ELF-1 (cell line): ENCODE data around the gene GMCL1.
"Not testable (repeated sequence)": the region's sequence is repeated elsewhere in the genome, so short reads cannot be mapped to it uniquely, and the experiment has no call there.

Experiments
- DNase-seq: peaks from one replicate; pipeline ENCODE4 v3.0.0-alpha.2; 2016; ENCODE audit warnings: low read depth, low spot score

The GMCL1 gene

GRCh38 chr2:69807821-69808540, 21.5 kb upstream of the GMCL1 start:
- DNase-seq = no peak

- DNase-seq = no peak
Measured at GRCh38 chr2:69810550-69810949, 18.9 kb upstream of the GMCL1 start.

- no peak for DNase-seq
Measured at GRCh38 chr2:69811018-69811417, 18.4 kb upstream of the GMCL1 start.

- DNase-seq = no peak
Measured at GRCh38 chr2:69811591-69811990, 17.9 kb upstream of the GMCL1 start.

- DNase-seq = no peak
Measured at GRCh38 chr2:69815717-69816116, 13.7 kb upstream of the GMCL1 start.

GRCh38 chr2:69816923-69817542, 12.4 kb upstream of the GMCL1 start:
- DNase-seq = peak; percentile 79

- no peak for DNase-seq
Measured at GRCh38 chr2:69817729-69818501, 11.5 kb upstream of the GMCL1 start.

GRCh38 chr2:69827796-69828540, 1.5 kb upstream of the GMCL1 start:
- DNase-seq = no peak

GRCh38 chr2:69828938-69829255, 563 bp upstream of the GMCL1 start:
- no peak for DNase-seq

- peak; percentile 57 for DNase-seq
Measured at GRCh38 chr2:69830045-69830905, 815 bp downstream of the GMCL1 start.

- DNase-seq = not testable (repeated sequence)
Measured at GRCh38 chr2:69830906-69831241, 1.4 kb downstream of the GMCL1 start.

- no peak for DNase-seq
Measured at GRCh38 chr2:69831354-69831905, 2.0 kb downstream of the GMCL1 start.

GRCh38 chr2:69833752-69834151, 4.3 kb downstream of the GMCL1 start:
- DNase-seq = no peak

GRCh38 chr2:69835666-69836065, 6.2 kb downstream of the GMCL1 start:
- no peak for DNase-seq

GRCh38 chr2:69836316-69836715, 6.9 kb downstream of the GMCL1 start:
- DNase-seq = no peak

GRCh38 chr2:69837533-69837932, 8.1 kb downstream of the GMCL1 start:
- no peak for DNase-seq

GRCh38 chr2:69843993-69844392, 14.5 kb downstream of the GMCL1 start:
- no peak for DNase-seq

- DNase-seq = no peak
Measured at GRCh38 chr2:69844560-69844959, 15.1 kb downstream of the GMCL1 start.

GRCh38 chr2:69846182-69847067, 17.0 kb downstream of the GMCL1 start:
- no peak for DNase-seq
